Measurements from ENCODE around the gene VAPA. TPM values are rescaled to one million over a fixed set of nuclear protein-coding genes. Genes with fewer than 3 reads are reported as not detected.

VAPA gene
- total and polyA plus RNA-seq, 2 donors (not counting 3 experiments of a cell fraction or from before 2014, with no cell fraction given) = 105 to 163 TPM

GRCh38 chr18:9950289-9951016 lies 36.6 kb downstream of the VAPA start:
- dilution Hi-C loops (cut with MboI; ENCODE audit: extremely low pct_ligation_motif_present, low sequenced_read_pairs) (no loop called here), intact Hi-C loops (cut with micrococcal nuclease) (loop anchor here (1.0 to 5.0 kb wide), 5 partner anchors 38 to 375 kb away; no protein-coding TSS in a partner anchor)
- no peak overlapping the region for H2AFZ ChIP-seq (ENCODE audit: low read depth, low read length)
- no peak overlapping the region for H3K4me2 ChIP-seq (ENCODE audit: insufficient read depth, low read length)
- POLR2A ChIA-PET = no interaction called here
- peaks cover 3 to 18% of the 10 kb centered on the region in 2 experiments for H3K36me3 ChIP-seq (ENCODE audit: control insufficient read depth in 2 of 2, extremely low read depth in 1 of 2, insufficient read depth in 2 of 2, low read length in 2 of 2)
- H3K4me3 ChIP-seq (replicated peaks in 1 of 3; ENCODE audit: insufficient read depth in 1 of 3, low read depth in 1 of 3, low read length in 3 of 3) = no peak overlapping the region
- no peaks in the 10 kb centered on the region for H3K9me3 ChIP-seq (replicated peaks; ENCODE audit: control insufficient read depth, insufficient read depth, low read length)
- no peak overlapping the region for H3K9ac ChIP-seq (replicated peaks; ENCODE audit: extremely low read depth, insufficient read depth, low read length)
- CTCF ChIA-PET = interaction anchor here (0.7 to 4.3 kb wide), 20 partner anchors 9 to 568 kb away, joined by 3 to 27 read pairs (median 3); partner anchors contain the start of genes RAB31 and VAPA
- no peaks in the 10 kb centered on the region for H3K27me3 ChIP-seq (ENCODE audit: control insufficient read depth in 2 of 2, insufficient read depth in 2 of 2, low read length in 2 of 2)
- DNase-seq (ENCODE audit: low read depth, low spot score) = no peak
- FAIRE-seq = no peak
- no peak overlapping the region for H3K27ac ChIP-seq (ENCODE audit: insufficient read depth, low read depth, low read length)
- H3K79me2 ChIP-seq (ENCODE audit: control insufficient read depth, insufficient read depth, low read length) = peaks cover 20% of the 10 kb centered on the region
- H3K4me1 ChIP-seq (ENCODE audit: control insufficient read depth, extremely low read depth, insufficient read depth, low read length) = no peaks in the 10 kb centered on the region
- TF ChIP-seq MYC (IDR thresholded peaks at IDR 0.05; ENCODE audit: low read depth, low read length) = no peak
- TF ChIP-seq POLR2AphosphoS5 (IDR thresholded peaks at IDR 0.05; ENCODE audit: insufficient read depth, low read depth, low read length) = no peak
- TF ChIP-seq JUN (IDR thresholded peaks at IDR 0.05; ENCODE audit: borderline replicate concordance, insufficient read depth, insufficient read length, low read depth) = no peak
- no peak for TF ChIP-seq GATA2 (IDR thresholded peaks at IDR 0.05; ENCODE audit: insufficient read depth, insufficient read length, low read depth, low read length)
- no peak for TF ChIP-seq CTCF (IDR thresholded peaks at IDR 0.05; ENCODE audit: extremely low read depth in 1 of 2, insufficient read depth in 1 of 2, low read depth in 1 of 2, low read length in 2 of 2)
- TF ChIP-seq EZH2 (IDR thresholded peaks at IDR 0.05; ENCODE audit: borderline replicate concordance, low read depth, low read length, severe bottlenecking) = no peak
- TF ChIP-seq POLR2A (IDR thresholded peaks at IDR 0.05; ENCODE audit: low read depth, low read length) = no peak
- no peak for TF ChIP-seq MAX (IDR thresholded peaks at IDR 0.05; ENCODE audit: insufficient read depth, insufficient read length)
- no peak for TF ChIP-seq FOS (IDR thresholded peaks at IDR 0.05; ENCODE audit: borderline replicate concordance, insufficient read depth, low read length)
- no TSS peak for BruUV-seq (replicated peaks)
- H3K9me1 ChIP-seq (replicated peaks; ENCODE audit: control insufficient read depth, extremely low read depth, insufficient read depth, low read length) = no peaks in the 10 kb centered on the region
- peaks cover 3% of the 10 kb centered on the region for H4K20me1 ChIP-seq (replicated peaks; ENCODE audit: control insufficient read depth, extremely low read depth, insufficient read depth, low read length)
